ENCODE data around the gene SLC6A4.

DNA sequence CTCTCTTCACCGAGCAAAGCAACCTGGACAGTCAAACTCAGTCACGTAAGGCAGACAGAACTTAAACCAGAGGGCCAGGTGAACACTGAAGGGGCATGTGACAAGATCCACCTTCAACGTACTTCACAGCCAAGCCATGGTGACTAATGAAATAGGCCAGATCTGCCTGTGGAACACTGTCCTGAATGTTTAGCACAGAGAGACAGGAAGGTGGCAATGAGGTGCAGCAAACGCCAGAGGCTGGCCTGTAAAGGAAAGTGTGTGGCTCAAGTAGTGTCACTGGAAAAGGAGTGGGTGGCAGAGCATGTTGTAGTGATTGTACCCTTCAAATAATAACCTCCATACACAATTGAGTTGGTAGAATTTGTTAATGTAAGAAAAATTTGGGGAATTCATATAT lies 38.1 kb downstream of the SLC6A4 start:
- TF ChIP-seq, protein P1, sequence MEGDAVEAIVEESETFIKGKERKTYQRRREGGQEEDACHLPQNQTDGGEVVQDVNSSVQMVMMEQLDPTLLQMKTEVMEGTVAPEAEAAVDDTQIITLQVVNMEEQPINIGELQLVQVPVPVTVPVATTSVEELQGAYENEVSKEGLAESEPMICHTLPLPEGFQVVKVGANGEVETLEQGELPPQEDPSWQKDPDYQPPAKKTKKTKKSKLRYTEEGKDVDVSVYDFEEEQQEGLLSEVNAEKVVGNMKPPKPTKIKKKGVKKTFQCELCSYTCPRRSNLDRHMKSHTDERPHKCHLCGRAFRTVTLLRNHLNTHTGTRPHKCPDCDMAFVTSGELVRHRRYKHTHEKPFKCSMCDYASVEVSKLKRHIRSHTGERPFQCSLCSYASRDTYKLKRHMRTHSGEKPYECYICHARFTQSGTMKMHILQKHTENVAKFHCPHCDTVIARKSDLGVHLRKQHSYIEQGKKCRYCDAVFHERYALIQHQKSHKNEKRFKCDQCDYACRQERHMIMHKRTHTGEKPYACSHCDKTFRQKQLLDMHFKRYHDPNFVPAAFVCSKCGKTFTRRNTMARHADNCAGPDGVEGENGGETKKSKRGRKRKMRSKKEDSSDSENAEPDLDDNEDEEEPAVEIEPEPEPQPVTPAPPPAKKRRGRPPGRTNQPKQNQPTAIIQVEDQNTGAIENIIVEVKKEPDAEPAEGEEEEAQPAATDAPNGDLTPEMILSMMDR (IDR thresholded peaks at IDR 0.05), result no peak
- no peak for TF ChIP-seq SIN3A (IDR thresholded peaks at IDR 0.05; ENCODE audit: borderline replicate concordance, low read depth, low read length)
- no peak for TF ChIP-seq NFIC (IDR thresholded peaks at IDR 0.05; ENCODE audit: borderline replicate concordance)
- no peak for TF ChIP-seq EP300 (IDR thresholded peaks at IDR 0.05; ENCODE audit: borderline replicate concordance in 1 of 2, low read depth in 1 of 2, low read length in 1 of 2)
- TF ChIP-seq, protein P2, sequence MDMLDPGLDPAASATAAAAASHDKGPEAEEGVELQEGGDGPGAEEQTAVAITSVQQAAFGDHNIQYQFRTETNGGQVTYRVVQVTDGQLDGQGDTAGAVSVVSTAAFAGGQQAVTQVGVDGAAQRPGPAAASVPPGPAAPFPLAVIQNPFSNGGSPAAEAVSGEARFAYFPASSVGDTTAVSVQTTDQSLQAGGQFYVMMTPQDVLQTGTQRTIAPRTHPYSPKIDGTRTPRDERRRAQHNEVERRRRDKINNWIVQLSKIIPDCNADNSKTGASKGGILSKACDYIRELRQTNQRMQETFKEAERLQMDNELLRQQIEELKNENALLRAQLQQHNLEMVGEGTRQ (IDR thresholded peaks at IDR 0.05; ENCODE audit: borderline replicate concordance, low read depth, low read length), result no peak
